ENCODE measurements around the gene PRXL2B.
"Not testable (repeated sequence)": the region's sequence is repeated elsewhere in the genome, so short reads cannot be mapped to it uniquely, and the experiment has no call there.

PRXL2B gene

GRCh38 chr1:2546515-2547209 lies 39.9 kb upstream of the PRXL2B start:
- TF ChIP-seq POLR2AphosphoS5 (IDR thresholded peaks at IDR 0.05; ENCODE audit: low read depth) (no peak; the same call in none of the 2 replicates), GABPA (IDR thresholded peaks at IDR 0.05; ENCODE audit: low read depth) (no peak), SPI1 (IDR thresholded peaks at IDR 0.05; ENCODE audit: borderline replicate concordance, low read depth) (no peak), REST (IDR thresholded peaks at IDR 0.05; ENCODE audit: insufficient replicate concordance, low read depth) (no peak), CTCF (IDR thresholded peaks at IDR 0.05; ENCODE audit: insufficient read depth, low read length) (no peak)
- peak; percentile 87 to 92 for DNase-seq (ENCODE audit: low read depth in 1 of 2, low spot score in 1 of 2)
- no peaks in the 10 kb centered on the region for H3K27me3 ChIP-seq (ENCODE audit: insufficient read depth, poor library complexity, severe bottlenecking)
- H3K4me3 ChIP-seq (replicated peaks; ENCODE audit: insufficient read depth, low read length): peak overlapping the region; percentile 69
- H3K27ac ChIP-seq (replicated peaks): peak overlapping the region; percentile 91

GRCh38 chr1:2547210-2548067 lies 39.1 kb upstream of the PRXL2B start:
- Histone ChIP-seq H3K4me3 (replicated peaks; ENCODE audit: insufficient read depth, low read length) (peak overlapping the region; percentile 69), H3K27ac (replicated peaks) (peak overlapping the region; percentile 91), H3K27me3 (ENCODE audit: insufficient read depth, poor library complexity, severe bottlenecking) (no peaks in the 10 kb centered on the region)
- TF ChIP-seq CTCF (IDR thresholded peaks at IDR 0.05; ENCODE audit: insufficient read depth, low read length) (no peak), SPI1 (IDR thresholded peaks at IDR 0.05; ENCODE audit: borderline replicate concordance, low read depth) (no peak), REST (IDR thresholded peaks at IDR 0.05; ENCODE audit: insufficient replicate concordance, low read depth) (no peak), POLR2AphosphoS5 (IDR thresholded peaks at IDR 0.05; ENCODE audit: low read depth) (no peak; the same call in none of the 2 replicates), GABPA (IDR thresholded peaks at IDR 0.05; ENCODE audit: low read depth) (no peak)
- DNase-seq (ENCODE audit: low read depth in 1 of 2, low spot score in 1 of 2): peak in 1 of 2 experiments; percentile 26

- TF ChIP-seq REST (IDR thresholded peaks at IDR 0.05; ENCODE audit: insufficient replicate concordance, low read depth): no peak
- no peak for TF ChIP-seq GABPA (IDR thresholded peaks at IDR 0.05; ENCODE audit: low read depth)
- TF ChIP-seq SPI1 (IDR thresholded peaks at IDR 0.05; ENCODE audit: borderline replicate concordance, low read depth): peak; percentile 36; the same call in 1 of the 2 replicates
- no peak for TF ChIP-seq POLR2AphosphoS5 (IDR thresholded peaks at IDR 0.05; ENCODE audit: low read depth)
- TF ChIP-seq CTCF (IDR thresholded peaks at IDR 0.05; ENCODE audit: insufficient read depth, low read length): peak; percentile 91
- no peaks in the 10 kb centered on the region for H3K27me3 ChIP-seq (ENCODE audit: insufficient read depth, poor library complexity, severe bottlenecking)
- peak in 1 of 2 experiments; percentile 88 for DNase-seq (ENCODE audit: low read depth in 1 of 2, low spot score in 1 of 2)
- H3K27ac ChIP-seq (replicated peaks): peak overlapping the region; percentile 91
- peak overlapping the region; percentile 69 for H3K4me3 ChIP-seq (replicated peaks; ENCODE audit: insufficient read depth, low read length)
Observed at GRCh38 chr1:2548068-2548589, 38.4 kb upstream of the PRXL2B start.

GRCh38 chr1:2549367-2550029 lies 37.1 kb upstream of the PRXL2B start:
- H3K27me3 ChIP-seq (ENCODE audit: insufficient read depth, poor library complexity, severe bottlenecking); DNase-seq (ENCODE audit: low read depth in 1 of 2, low spot score in 1 of 2); H3K4me3 ChIP-seq (replicated peaks; ENCODE audit: insufficient read depth, low read length): not testable (repeated sequence)
- H3K27ac ChIP-seq (replicated peaks): peak overlapping the region; percentile 91
